Activated CD4-positive, alpha-beta T cell treated with anti-CD3 and anti-CD28 coated beads for 48 hours (primary cell): ENCODE measurements around the gene AKAP1.

Experiments used
- DNase-seq: peaks from one replicate; pipeline ENCODE4 v3.0.0-alpha.2; 2020

AKAP1 gene

GRCh38 chr17:57135789-57136291 lies 50.8 kb downstream of the AKAP1 start:
- DNase-seq, result no peak

DNA sequence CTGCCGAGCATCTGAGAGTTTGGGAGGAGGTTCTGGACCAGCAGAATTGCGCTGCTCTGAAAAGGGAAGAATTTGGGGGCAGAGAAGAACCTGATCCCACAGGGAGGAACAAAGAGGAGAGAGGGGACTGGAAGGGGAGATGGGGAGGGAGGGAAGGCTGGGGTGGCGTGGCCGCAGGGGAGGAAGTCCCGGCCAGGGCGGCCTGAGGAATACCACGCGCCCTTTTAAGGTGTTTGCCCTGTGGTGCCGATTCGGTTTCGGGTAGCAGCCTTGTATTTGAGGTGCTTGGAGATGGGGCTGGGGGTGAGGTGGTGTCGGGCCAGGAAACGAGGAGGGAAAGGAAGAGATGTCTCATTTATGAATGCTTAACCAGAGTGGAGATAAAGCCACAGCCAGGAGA lies 51.3 kb downstream of the AKAP1 start:
- no peak for DNase-seq

GRCh38 chr17:57138030-57138911 lies 53.2 kb downstream of the AKAP1 start:
- no peak for DNase-seq

DNA sequence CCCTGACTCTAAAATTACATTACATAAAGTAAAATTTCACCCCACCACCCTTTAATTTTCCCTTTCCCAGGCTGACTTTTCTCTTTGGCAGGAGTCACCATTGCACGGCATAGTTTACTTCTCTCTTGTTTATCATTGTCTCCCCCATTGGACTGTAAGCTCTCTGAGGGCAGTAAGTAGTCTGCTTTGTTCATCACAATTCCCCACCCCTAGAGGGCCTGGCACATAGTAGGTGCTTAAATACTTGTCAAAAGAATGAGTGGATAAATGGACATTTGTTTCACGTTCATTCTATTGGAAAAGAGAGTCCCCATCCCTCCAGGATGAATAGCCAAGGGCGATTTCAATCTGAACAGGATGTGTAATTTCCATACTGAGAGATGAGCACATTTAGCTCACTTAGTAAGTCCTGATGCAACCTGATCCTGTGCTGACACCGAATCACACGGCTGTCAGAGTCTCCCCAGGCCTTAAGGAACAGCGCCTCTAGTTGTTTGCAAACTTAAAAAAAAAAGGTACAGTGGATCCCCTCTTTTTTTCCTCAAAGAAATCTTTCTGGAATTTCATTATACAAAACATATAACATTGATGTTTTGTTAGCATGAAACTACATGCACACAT lies 54.0 kb downstream of the AKAP1 start:
- DNase-seq, result peak; percentile 26

DNA sequence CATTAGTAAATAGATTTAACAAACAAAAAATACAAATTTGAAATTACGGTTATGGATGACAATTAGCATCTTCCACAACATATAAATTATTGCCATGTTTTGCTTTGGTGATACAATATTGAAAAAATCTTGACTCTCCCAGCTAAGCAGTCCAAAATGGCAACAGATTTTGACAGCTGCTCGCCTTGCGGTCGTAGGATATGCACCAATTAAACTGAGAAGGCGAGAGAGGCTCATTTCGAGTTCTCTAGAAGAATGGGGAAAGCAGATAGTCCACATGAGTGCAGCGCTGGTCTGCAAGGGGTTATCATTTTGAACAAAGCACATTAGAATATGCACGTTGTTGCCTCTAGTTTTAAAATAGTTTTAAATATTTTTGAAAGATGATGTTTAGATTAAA lies 55.3 kb downstream of the AKAP1 start:
- no peak for DNase-seq

DNA sequence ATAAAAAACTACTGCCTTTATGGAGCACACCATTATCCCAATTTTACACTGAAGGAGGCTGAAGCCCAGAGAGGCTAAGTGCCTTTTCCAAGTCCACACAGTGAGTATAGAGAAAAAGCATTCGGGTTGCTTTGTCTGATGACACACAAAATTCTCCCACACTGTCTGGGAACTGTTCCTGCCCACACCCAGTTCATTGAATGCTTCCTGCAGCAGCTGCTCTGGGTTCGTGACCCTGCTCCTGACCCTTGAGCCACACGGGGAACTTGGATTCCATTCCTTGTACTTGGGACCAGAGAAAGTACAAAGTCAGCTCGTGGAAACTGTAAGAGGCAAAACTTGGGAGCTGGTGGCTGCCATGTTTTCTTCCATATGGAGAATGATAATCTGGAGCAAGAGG lies 57.9 kb downstream of the AKAP1 start:
- DNase-seq, result no peak

- DNase-seq, result no peak
Measured at GRCh38 chr17:57143361-57143760, 58.3 kb downstream of the AKAP1 start.

- no peak for DNase-seq
Measured at GRCh38 chr17:57143919-57144318, 58.9 kb downstream of the AKAP1 start.

- no peak for DNase-seq
Measured at GRCh38 chr17:57144567-57144966, 59.5 kb downstream of the AKAP1 start.

DNA sequence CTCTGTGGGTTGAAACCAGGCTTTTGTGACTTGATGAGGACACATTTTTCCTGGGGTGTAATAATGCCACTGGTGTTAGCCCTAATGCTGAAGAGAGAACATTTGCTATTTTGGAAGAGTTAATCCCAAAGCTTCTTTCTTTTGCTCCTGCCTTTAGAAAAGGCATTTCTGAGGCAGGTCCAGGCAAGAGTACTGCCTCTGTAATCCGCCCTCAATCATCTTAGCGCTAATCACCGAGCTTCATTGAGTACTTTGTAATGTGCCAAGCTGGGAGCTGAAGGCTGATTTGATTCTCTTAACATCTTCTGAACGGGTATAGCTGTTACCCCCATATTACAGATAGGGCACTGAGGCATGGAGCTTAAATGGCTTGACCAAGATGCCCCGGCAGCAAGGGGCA lies 60.3 kb downstream of the AKAP1 start:
- no peak for DNase-seq

DNA sequence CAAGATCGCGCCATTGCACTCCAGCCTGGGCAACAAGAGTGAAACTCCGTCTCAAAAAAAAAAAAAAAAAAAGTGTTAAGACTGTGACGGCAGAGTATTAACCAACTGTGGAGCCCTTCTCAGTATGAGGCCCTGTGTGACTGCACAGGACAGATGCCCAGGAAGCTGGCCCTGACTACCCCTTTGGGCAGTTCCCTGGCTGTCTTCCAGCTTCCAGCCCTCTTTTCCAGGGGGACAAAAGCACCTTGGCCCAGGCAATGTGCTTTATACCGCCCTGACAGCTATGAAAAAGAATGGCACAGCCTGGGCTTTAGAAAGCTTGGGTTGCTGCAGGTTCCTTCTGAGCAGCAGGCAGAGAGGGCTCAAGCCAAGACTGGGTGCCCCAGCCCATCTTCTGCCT lies 61.2 kb downstream of the AKAP1 start:
- DNase-seq, result no peak

- DNase-seq, result no peak
Measured at GRCh38 chr17:57151798-57152197, 66.8 kb downstream of the AKAP1 start.

GRCh38 chr17:57152967-57153528 lies 68.0 kb downstream of the AKAP1 start:
- no peak for DNase-seq

DNA sequence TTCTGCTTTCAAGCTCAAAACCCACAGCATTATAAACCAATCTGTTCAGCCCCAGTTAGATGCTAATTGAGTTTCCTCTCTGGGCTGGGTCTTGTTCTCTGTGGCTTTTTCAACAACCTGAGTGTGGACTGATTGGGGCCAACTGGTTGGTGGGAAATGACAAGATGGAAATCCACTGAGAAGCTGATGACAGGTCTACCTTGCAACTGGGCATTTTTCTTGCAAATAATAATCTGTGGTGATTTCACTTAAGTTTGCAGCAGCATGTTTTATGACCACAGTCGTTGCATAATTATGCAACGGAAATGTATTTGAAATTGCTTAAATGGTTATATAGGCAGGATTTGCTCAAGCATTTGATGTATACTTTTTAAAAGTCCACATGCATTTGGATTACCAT lies 69.9 kb downstream of the AKAP1 start:
- DNase-seq, result no peak

- no peak for DNase-seq
Measured at GRCh38 chr17:57158325-57158724, 73.3 kb downstream of the AKAP1 start.

GRCh38 chr17:57158795-57159194 lies 73.7 kb downstream of the AKAP1 start:
- DNase-seq, result no peak

DNA sequence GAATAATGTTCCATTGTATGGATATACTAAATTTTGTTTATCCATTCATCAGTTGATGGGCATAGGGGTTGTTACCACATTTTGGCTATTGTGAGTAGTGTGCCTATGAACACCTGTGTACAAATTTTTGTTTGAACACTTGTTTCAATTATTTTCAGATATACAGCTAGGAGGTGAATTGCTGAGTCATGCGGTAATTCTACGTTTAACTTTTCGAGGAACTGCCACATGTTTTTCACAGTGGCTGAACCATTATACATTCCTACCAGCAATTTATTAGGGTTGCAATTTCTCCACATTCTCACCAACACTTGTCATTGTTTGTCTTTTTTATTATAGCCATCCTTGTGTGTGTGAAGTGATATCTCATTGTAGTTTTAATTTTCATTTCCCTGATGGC lies 75.6 kb downstream of the AKAP1 start:
- no peak for DNase-seq

GRCh38 chr17:57164814-57165213 lies 79.8 kb downstream of the AKAP1 start:
- DNase-seq, result no peak

DNA sequence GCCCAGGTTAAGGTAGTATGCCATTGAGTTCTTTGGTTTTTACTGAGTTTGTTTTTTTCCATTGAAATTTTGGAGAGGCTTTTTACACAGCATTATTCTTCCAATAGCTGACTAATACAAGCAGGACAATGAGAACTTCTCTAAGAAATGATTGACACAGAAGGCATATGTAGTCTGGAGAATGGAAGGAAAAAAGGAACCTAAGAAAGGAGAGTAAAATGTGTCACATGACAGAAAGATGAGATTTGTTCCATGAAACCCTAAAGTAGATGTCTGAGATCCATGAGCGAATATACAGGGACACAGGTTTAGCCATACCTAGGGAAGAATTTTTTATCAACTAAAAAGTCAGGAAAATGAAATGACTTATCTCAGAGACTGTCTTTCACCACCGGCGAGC lies 80.7 kb downstream of the AKAP1 start:
- no peak for DNase-seq

- no peak for DNase-seq
Measured at GRCh38 chr17:57166803-57167202, 81.8 kb downstream of the AKAP1 start.

GRCh38 chr17:57168695-57169094 lies 83.6 kb downstream of the AKAP1 start:
- DNase-seq, result no peak

- DNase-seq, result no peak
Measured at GRCh38 chr17:57170866-57171265, 85.8 kb downstream of the AKAP1 start.
